K562 (cell line): ENCODE data around the gene TRIM27. TPM values are rescaled to one million over a fixed set of nuclear protein-coding genes. Genes with fewer than 3 reads are reported as not detected.

Source experiments
- EHMT2 ChIP-seq: fragments of 450-650 bp; IDR thresholded peaks from 2 replicates; pipeline ENCODE4 v1.6.1; 2018; ENCODE audit warnings: antibody characterized with exemption
- FOS ChIP-seq: IDR thresholded peaks from 3 replicates; pipeline ENCODE4 v1.6.1; 2011; ENCODE audit not compliant: insufficient read length; ENCODE audit errors: extremely low read depth
- FOSL1 ChIP-seq: fragments of 200-800 bp; sonication (Bioruptor generic); conservative IDR thresholded peaks from 2 replicates; pipeline ENCODE4 v1.6.1; 2016; ENCODE audit warnings: missing genetic modification characterization, missing compliant biosample characterization
- HMGN3 ChIP-seq: IDR thresholded peaks from 2 replicates; pipeline ENCODE4 v1.6.1; 2011; ENCODE audit warnings: borderline replicate concordance, low read depth, mild to moderate bottlenecking, mixed read lengths, low read length; ENCODE audit not compliant: insufficient read length; ENCODE audit errors: extremely low read depth
- NFIC ChIP-seq: fragments of 450-650 bp; IDR thresholded peaks from 2 replicates; pipeline ENCODE4 v1.6.1; 2017; ENCODE audit warnings: mild to moderate bottlenecking, inconsistent platforms
- NR4A1 ChIP-seq, 2 experiments: fragments of 250-450 bp in 1 of 2; fragments of 450-650 bp in 1 of 2; sonication (Bioruptor Pico) in 1 of 2; IDR thresholded peaks; 2 replicates each; pipeline versions ENCODE4 v1.4.0 to v1.6.1; 2016 to 2020; ENCODE audit warnings: mild to moderate bottlenecking in 2 of 2, missing compliant biosample characterization in 1 of 2, missing genetic modification characterization in 1 of 2, moderate library complexity in 1 of 2
- PHF20 ChIP-seq: fragments of 450-650 bp; IDR thresholded peaks from 2 replicates; pipeline ENCODE4 v1.6.1; 2018; ENCODE audit not compliant: partially characterized antibody
- PHF8 ChIP-seq: fragments of 200-600 bp; sonication (generic); IDR thresholded peaks from 2 replicates; pipeline ENCODE4 v1.6.1; 2012; ENCODE audit warnings: mixed run types, mild to moderate bottlenecking, inconsistent platforms, low read length, moderate library complexity, borderline replicate concordance
- POLR2H ChIP-seq: IDR thresholded peaks from 2 replicates; pipeline ENCODE4 v1.6.1; 2016; ENCODE audit warnings: missing genetic modification characterization, low read depth, mild to moderate bottlenecking, control low read depth, missing compliant biosample characterization, moderate library complexity
- RREB1 ChIP-seq: fragments of 250-450 bp; sonication (Bioruptor Pico); IDR thresholded peaks from 2 replicates; pipeline ENCODE4 v1.4.0; 2020
- SAFB ChIP-seq: fragments of 200-400 bp; formaldehyde crosslinking; IDR thresholded peaks from 2 replicates; pipeline ENCODE4 v1.6.1; 2017; ENCODE audit warnings: low read depth, low read length, borderline replicate concordance
- USF1 ChIP-seq: sonication (generic); formaldehyde crosslinking; IDR thresholded peaks from 2 replicates; pipeline ENCODE4 v1.9.0; 2022; ENCODE audit warnings: mild to moderate bottlenecking, missing genetic modification reagents
- ZNF592 ChIP-seq: fragments of 450-650 bp; IDR thresholded peaks from 2 replicates; pipeline ENCODE4 v1.6.1; 2017; ENCODE audit warnings: antibody characterized with exemption, mild to moderate bottlenecking
- polyA plus RNA-seq, 8 experiments: library from polyadenylated mRNA; depleted of rRNA in 4 of 8; stranded (reverse) in 5 of 8; unstranded in 3 of 8; fragments of >200 nt; fragmentation: Nextera tagmentation in 2 of 8; fragmentation: Illumina TruSeq in 1 of 8; extraction: Ambion mirVana in 2 of 8; extraction: Trizol in 1 of 8; gene quantifications; 2 replicates each; pipeline versions ENCODE4 v1.2.1 to v1.2.3, GENCODE V29; 2011 to 2014; ENCODE audit warnings: inconsistent platforms in 1 of 8, missing spikeins in 1 of 8
- total RNA-seq, 7 experiments: library from RNA; depleted of rRNA in 6 of 7; stranded (reverse); fragments of >200 nt in 6 of 7; fragmentation: Illumina TruSeq in 2 of 7; extraction: Trizol in 2 of 7; gene quantifications; 2 replicates each; pipeline versions ENCODE4 v1.2.1 to v1.2.3, GENCODE V29; 2011 to 2021; ENCODE audit warnings: low replicate concordance in 1 of 7

TRIM27 gene
- total and polyA plus RNA-seq, 9 of the 15 experiments (the other 6 are each of a cell fraction or from before 2014, with no cell fraction given) = 37.7 to 235 (median 122) TPM

- peak; percentile 30 for TF ChIP-seq RREB1 (CRISPR knock-in tag)
- peak; percentile 70 for TF ChIP-seq PHF8
- peak; percentile 35 for TF ChIP-seq HMGN3
- TF ChIP-seq SAFB = peak; percentile 60; the same call in 1 of the 2 replicates
- peak; percentile 8 for TF ChIP-seq PHF20
- peak; percentile 1 for TF ChIP-seq FOS
- TF ChIP-seq NR4A1 (CRISPR knock-in tag; IDR thresholded peaks at IDR 0.05) = 0 out of 2 replicates have a peak, but pooled peaks have one; percentile 36
- TF ChIP-seq NR4A1 (tag; IDR thresholded peaks at IDR 0.05) = peak; percentile 76
- peak; percentile 31; the same call in 1 of the 2 replicates for TF ChIP-seq NFIC
- TF ChIP-seq ZNF592 = peak; percentile 71; the same call in 1 of the 2 replicates
- 0 out of 2 replicates have a peak, but pooled peaks have one; percentile 36 for TF ChIP-seq EHMT2
- peak; percentile 15; the same call in 1 of the 2 replicates for TF ChIP-seq POLR2H (tag)
- 0 out of 2 replicates have a peak, but pooled peaks have one; percentile 19 for TF ChIP-seq FOSL1 (tag)
- 0 out of 2 replicates have a peak, but pooled peaks have one; percentile 13 for TF ChIP-seq USF1
Observed at GRCh38 chr6:28866205-28867085, 57.3 kb downstream of the TRIM27 start (continued).
